NCI-H2107 treated with DMSO at 0.1 percent for 48 hours (cell line): ENCODE measurements around the gene RPA3.
A peak's percentile ranks its signal among the peaks of the same experiment; 100 is the strongest.

Source experiments
- DNase-seq: peaks from one replicate; lab custom pipeline; 2025; ENCODE audit not compliant: unreplicated experiment; lab: John Stamatoyannopoulos, UW

Gene RPA3

GRCh38 chr7:7736671-7737070, 18.3 kb upstream of the RPA3 start:
- DNase-seq = no peak

GRCh38 chr7:7732621-7733281, 14.3 kb upstream of the RPA3 start:
- DNase-seq = no peak

- DNase-seq = no peak
These were observed 13.3 kb upstream of the RPA3 start for GRCh38 chr7:7731732-7732131.

- DNase-seq = peak; percentile 58
These were observed 2.6 kb upstream of the RPA3 start for GRCh38 chr7:7720750-7721621.

DNA sequence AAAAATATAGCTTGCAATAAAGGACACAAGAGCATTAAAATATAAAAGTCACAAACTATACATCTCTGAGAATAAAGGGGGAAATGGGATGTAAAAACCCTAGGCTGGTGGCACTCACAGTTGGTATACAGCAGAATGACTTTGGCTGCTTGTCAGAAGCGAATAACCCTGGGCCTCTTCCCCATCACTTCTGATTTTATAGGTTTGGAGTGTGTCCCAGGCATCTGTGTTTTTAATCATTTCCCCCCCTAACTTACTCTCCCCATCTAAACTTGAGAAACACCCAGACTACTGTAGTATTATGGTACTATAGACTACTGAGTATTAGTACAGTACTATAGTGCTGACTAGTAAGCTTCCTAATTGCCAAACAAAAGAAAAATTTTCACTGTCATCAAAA, 1.8 kb upstream of the RPA3 start:
- DNase-seq = peak; percentile 87

DNA sequence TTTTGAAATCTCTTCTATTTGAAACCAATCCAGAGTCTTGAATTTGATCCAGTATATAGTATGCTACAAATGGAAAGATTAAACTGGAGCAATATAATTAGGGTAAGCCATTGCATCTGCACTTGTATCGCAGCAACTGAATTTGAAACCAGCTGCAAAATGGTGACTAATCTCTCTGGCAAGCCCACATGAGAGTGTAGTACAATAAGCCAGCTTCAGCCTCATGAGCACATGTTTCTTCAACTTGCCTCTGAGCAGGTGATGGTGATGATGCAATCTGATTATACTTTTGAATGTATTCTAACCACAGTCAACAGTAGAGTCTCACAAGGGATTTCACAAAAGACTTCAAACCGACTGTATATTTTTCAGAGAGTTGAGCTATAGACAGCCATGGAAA, 829 bp upstream of the RPA3 start:
- peak; percentile 100 for DNase-seq

DNA sequence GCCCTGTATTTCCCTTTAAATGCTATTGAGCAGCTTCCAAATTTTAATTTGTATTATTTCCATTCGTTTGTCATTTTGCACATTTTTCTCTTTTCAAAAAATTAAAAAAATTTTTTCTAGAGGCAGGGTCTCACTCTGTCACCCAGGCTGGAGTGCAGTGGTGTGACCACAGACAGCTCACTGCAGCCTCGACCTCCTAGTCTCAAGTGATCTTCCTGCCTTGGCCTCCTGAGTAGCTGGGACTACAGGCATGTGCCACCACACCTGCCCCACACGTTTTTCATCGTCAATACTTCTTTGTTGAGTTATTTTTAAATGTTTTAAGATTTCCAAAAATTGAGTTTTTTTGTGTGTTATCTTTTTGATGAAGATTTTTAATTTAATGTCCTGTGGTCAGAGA, 4.7 kb downstream of the RPA3 start:
- DNase-seq = no peak

- DNase-seq = no peak
These were observed 7.9 kb downstream of the RPA3 start for GRCh38 chr7:7710469-7710868.

- DNase-seq = peak; percentile 58
These were observed 9.1 kb downstream of the RPA3 start for GRCh38 chr7:7709291-7709690.

- DNase-seq = no peak
These were observed 10.6 kb downstream of the RPA3 start for GRCh38 chr7:7707806-7708205.

DNA sequence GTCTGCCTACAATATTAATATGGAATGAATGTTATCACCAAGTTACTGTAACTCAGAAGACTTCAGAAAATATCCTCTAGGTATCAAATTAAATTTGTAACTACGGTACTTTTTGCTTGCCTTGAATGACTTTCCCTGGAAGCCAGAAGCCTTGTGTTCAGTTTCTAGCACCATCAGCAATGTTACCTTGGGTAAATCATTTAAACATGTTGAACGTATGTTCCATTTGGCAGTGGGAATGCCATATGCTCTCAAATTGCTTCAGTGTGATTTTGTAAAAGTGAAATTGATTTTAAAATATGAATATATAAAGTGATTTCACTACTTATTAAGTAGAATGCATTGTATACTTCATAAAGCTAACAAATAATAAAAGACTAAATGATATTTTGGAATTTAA, 11.2 kb downstream of the RPA3 start:
- DNase-seq = no peak

DNA sequence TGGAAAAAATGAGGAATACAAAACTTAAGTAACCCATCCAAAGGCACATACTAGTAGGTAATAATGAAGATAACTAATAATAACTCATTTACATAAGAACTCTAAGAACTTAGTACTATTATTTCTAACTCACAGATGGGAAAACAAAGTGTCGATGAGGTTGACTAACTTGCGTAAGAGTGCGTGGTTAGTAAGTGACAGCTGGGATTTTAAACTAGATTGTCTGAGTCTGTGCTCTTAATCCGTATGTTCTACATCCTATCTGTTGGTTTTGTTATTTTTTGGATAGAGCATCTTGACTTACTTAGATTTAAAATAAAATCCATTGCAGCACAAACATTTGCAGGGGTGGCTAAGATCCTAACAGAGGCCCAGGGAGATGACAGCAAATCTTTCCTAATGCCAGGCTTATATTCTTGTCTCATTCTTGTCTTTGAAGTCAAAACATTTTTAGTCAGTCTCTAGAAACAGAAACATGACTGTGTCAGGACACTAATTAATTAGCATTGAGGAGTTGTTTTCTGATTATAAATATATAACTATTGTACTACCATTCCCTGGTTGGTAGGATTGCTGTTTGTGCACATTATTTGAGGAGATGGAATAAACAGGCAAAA, 11.7 kb downstream of the RPA3 start:
- peak; percentile 64 for DNase-seq

- DNase-seq = no peak
These were observed 12.3 kb downstream of the RPA3 start for GRCh38 chr7:7706101-7706511.

DNA sequence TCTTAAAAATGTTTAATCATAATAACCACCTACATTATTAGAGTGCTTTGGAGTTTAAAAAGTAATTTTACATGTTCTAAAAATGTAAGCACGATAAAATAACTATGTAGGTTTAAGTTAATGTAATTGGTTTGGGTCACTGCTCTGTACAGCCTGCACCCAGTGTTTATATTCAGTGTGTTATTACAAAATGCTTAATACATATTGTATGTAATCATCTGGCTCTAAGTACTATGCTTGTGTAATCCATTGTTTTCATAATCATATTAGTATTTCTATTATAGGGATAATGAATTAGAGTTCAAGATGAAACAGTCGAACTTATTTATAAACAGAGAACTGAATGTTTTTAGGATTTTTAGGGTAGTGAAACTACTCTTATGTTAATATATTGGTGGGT, 13.1 kb downstream of the RPA3 start:
- no peak for DNase-seq

- no peak for DNase-seq
These were observed 13.5 kb downstream of the RPA3 start for GRCh38 chr7:7704867-7705266.

DNA sequence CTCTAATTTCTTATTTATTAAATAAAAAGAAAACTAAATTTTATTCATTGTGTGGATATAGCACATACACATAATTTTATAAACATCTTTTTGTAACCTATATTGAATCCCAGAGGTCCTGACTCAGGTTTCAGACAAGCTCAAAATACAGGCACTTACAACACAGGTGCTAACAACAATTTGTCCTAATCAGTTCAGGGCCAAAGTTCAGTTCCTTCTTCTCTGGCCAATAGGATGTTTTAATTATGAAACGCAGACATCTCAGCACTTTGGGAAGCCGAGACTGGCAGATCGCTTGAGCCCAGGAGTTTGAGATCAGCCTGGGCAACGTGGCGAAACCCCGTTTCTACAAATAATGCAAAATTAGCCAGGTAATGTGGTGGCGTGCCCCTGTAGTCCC, 15.0 kb downstream of the RPA3 start:
- no peak for DNase-seq

DNA sequence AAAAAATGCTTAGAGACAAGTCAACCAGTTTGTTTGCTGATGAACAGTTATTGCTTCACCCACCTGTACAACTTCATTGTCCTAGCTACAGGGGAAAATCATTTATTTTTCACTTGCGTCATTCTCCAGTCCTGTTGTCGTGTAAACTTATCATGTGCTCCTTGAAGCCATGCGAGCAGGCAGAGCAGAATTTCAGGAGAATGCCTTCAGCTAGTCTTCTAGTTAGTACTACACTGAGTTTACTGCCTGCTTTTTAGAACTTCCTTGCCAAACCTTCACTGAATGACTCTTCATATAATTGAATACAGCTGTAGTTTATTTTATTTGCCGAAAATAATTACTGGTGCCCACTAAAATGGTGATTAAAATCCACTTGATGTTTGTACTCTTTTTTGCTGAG, 15.6 kb downstream of the RPA3 start:
- DNase-seq = peak; percentile 75

DNA sequence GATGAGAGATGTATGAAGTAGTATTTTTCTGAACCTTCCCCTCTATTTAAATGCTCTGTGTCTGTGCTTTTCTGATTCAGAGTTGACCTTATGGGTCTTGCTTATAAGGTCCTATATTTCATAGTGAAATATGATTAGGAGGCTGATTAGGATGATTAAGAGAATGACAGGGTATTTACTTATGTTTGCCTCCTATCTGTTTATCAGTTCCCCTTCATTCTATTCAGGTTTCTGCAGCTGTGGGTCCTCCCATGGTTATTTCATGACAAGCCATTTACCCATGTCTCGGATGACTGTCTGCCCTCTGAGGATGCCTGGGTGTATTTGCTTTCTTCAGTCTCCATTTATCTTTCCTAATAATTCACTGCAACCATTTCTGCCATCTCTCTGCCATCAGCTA, 16.9 kb downstream of the RPA3 start:
- no peak for DNase-seq

DNA sequence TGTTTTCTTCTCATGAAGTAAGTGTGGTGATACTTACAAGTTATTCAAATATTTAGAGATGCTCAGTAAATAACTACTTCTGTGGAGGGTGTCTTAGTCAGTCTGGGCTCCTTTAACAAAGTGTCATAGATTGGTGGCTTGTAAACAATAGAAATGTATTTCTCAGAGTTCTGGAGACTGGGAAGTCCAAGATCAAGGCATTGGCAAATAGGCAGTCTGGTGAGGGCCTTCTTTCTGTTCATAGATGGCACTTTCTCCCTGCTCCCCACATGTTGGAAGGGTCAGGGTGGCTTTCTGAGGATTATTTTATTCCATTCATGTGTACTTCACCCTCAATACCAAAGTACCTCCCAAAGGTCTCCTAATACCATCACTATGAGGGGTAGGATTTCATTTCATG, 18.4 kb downstream of the RPA3 start:
- no peak for DNase-seq

- no peak for DNase-seq
These were observed 19.0 kb downstream of the RPA3 start for GRCh38 chr7:7699380-7699779.

GRCh38 chr7:7698930-7699329, 19.5 kb downstream of the RPA3 start:
- no peak for DNase-seq

- peak; percentile 69 for DNase-seq
These were observed 21.8 kb downstream of the RPA3 start for GRCh38 chr7:7696458-7697119.
